HL-60 (cell line): ENCODE results near the gene GPS2.

Experiments
- DNase-seq, 2 experiments: peaks; one replicate each; pipeline ENCODE4 v3.0.0-alpha.2; 2010 to 2020; ENCODE audit warnings: low read depth in 1 of 2, low spot score in 1 of 2
- H3K27ac ChIP-seq: fragments of 250-450 bp; sonication (Bioruptor Pico); replicated peaks from 2 replicates; pipeline ENCODE4 v1.5.1; 2020; ENCODE audit warnings: mild to moderate bottlenecking, moderate library complexity
- H3K27me3 ChIP-seq: fragments of 250-450 bp; sonication (Bioruptor Pico); 2 replicates; pipeline ENCODE4 v1.5.1; 2021; ENCODE audit warnings: mild to moderate bottlenecking, moderate library complexity; ENCODE audit not compliant: insufficient read depth, poor library complexity, severe bottlenecking
- H3K4me3 ChIP-seq: replicated peaks from 2 replicates; pipeline ENCODE4 v1.5.1; 2011; ENCODE audit warnings: mild to moderate bottlenecking, control low read depth, low read length; ENCODE audit not compliant: insufficient read depth
- CTCF ChIP-seq: IDR thresholded peaks from one replicate; pipeline ENCODE4 v1.5.1; 2011; ENCODE audit warnings: low read length, control low read depth, inconsistent platforms; ENCODE audit not compliant: insufficient read depth
- GABPA ChIP-seq: IDR thresholded peaks from 2 replicates; pipeline ENCODE4 v1.6.1; 2012; ENCODE audit warnings: low read depth
- POLR2AphosphoS5 ChIP-seq: IDR thresholded peaks from 2 replicates; pipeline ENCODE4 v1.6.1; 2012; ENCODE audit warnings: low read depth
- REST ChIP-seq: IDR thresholded peaks from 2 replicates; pipeline ENCODE4 v1.6.1; 2012; ENCODE audit warnings: low read depth; ENCODE audit not compliant: insufficient replicate concordance
- SPI1 ChIP-seq: IDR thresholded peaks from 2 replicates; pipeline ENCODE4 v1.6.1; 2012; ENCODE audit warnings: low read depth, mild to moderate bottlenecking, borderline replicate concordance

The GPS2 gene

GRCh38 chr17:7323731-7324437, 8.7 kb upstream of the GPS2 start:
- no peaks in the 10 kb centered on the region for H3K27me3 ChIP-seq
- no peak for DNase-seq
- no peak overlapping the region for H3K27ac ChIP-seq
- TF ChIP-seq POLR2AphosphoS5 (no peak), CTCF (peak; percentile 74)
- H3K4me3 ChIP-seq: no peak overlapping the region

- H3K27ac ChIP-seq: no peak overlapping the region
- TF ChIP-seq GABPA: no peak
- TF ChIP-seq REST: no peak
- no peak for TF ChIP-seq SPI1
- no peak for TF ChIP-seq POLR2AphosphoS5
- TF ChIP-seq CTCF: no peak
- H3K4me3 ChIP-seq: no peak overlapping the region
Observed at GRCh38 chr17:7322520-7323194, 7.5 kb upstream of the GPS2 start.

GRCh38 chr17:7321466-7321865, 6.3 kb upstream of the GPS2 start:
- Histone ChIP-seq H3K27ac (no peak overlapping the region), H3K27me3 (no peaks in the 10 kb centered on the region), H3K4me3 (no peak overlapping the region)
- TF ChIP-seq POLR2AphosphoS5: no peak
- no peak for TF ChIP-seq REST
- no peak for TF ChIP-seq SPI1
- TF ChIP-seq CTCF: no peak
- TF ChIP-seq GABPA: no peak
- DNase-seq: no peak

More at GRCh38 chr17:7322520-7323194, 7.5 kb upstream of the GPS2 start:
- no peaks in the 10 kb centered on the region for H3K27me3 ChIP-seq
- DNase-seq: no peak
